Transverse colon (tissue), 4 donors: ENCODE measurements around the gene HSD17B7. TPM values are rescaled to one million over a fixed set of nuclear protein-coding genes. Genes with fewer than 3 reads are reported as not detected.

Source experiments
- DNase-seq: peaks from one replicate; pipeline ENCODE4 v3.0.0-alpha.2; 2019
- H3K27ac ChIP-seq, 4 donors: fragments of 200-600 bp; sonication (generic); 2 replicates each; pipeline ENCODE4 v1.5.1; 2016 to 2018; ENCODE audit warnings: inconsistent platforms in 4 of 4
- H3K27me3 ChIP-seq: fragments of 200-600 bp; sonication (generic); 2 replicates; pipeline ENCODE4 v1.5.1; 2017; ENCODE audit warnings: inconsistent platforms
- H3K36me3 ChIP-seq, 4 donors: fragments of 200-600 bp; sonication (generic); 2 replicates each; pipeline ENCODE4 v1.5.1; 2017 to 2019; ENCODE audit warnings: inconsistent platforms in 4 of 4
- H3K4me1 ChIP-seq, 4 donors: fragments of 200-600 bp; sonication (generic); 2 replicates each; pipeline ENCODE4 v1.5.1; 2017 to 2020; ENCODE audit warnings: inconsistent platforms in 4 of 4
- H3K4me3 ChIP-seq, 4 donors: fragments of 200-600 bp; sonication (generic); 1 replicate in 1 of 4; 2 replicates in 3 of 4; pipeline versions ENCODE4 v1.5.1 to v1.6.1; 2017 to 2019; ENCODE audit warnings: inconsistent platforms in 4 of 4
- H3K9me3 ChIP-seq, 2 donors: fragments of 200-600 bp; sonication (generic); 2 replicates each; pipeline ENCODE4 v1.5.1; 2017 to 2019; ENCODE audit warnings: inconsistent platforms in 2 of 2
- EP300 ChIP-seq: sonication (generic); formaldehyde crosslinking; IDR thresholded peaks from one replicate; pipeline ENCODE4 v1.6.1; 2017; ENCODE audit warnings: antibody characterized with exemption, low read depth
- POLR2A ChIP-seq: fragments of 450-650 bp; IDR thresholded peaks from one replicate; pipeline ENCODE4 v1.6.1; 2016; ENCODE audit warnings: antibody characterized with exemption, mild to moderate bottlenecking, moderate library complexity
- POLR2AphosphoS5 ChIP-seq, 3 donors: sonication (generic); formaldehyde crosslinking; IDR thresholded peaks; one replicate each; pipeline ENCODE4 v1.6.1; 2016; ENCODE audit warnings: antibody characterized with exemption in 3 of 3
- WGBS, 2 donors: methylation state at CpG; one replicate each; pipeline ENCODE4 v1.1.5; 2018; ENCODE audit warnings: low coverage in 1 of 2; 5-methylcytosine and 5-hydroxymethylcytosine counted together
- in situ Hi-C, 4 donors: fragments of 200-750 bp; cut with MboI; loops; one replicate each; pipeline versions ENCODE4 v1.15.0 to v1.15.1; 2017; ENCODE audit warnings: low sequenced_read_pairs in 3 of 4, low pct_ligation_motif_present in 1 of 4, low pct_unique_long_range_greater_than_20kb in 1 of 4
- intact Hi-C: fragments of 100-400 bp; cut with DNase I; formaldehyde crosslinking; loops from one replicate; pipeline ENCODE4 v1.15.1; 2023; ENCODE audit warnings: low total_unique reads
- total RNA-seq, 4 donors: library from RNA; depleted of rRNA; stranded (reverse); fragments of >200 nt; gene quantifications; one replicate each; pipeline ENCODE4 v1.1.0, GENCODE V29; 2016
- TF ChIP-seq, protein P1 (sequence below), 5 experiments: fragments of 200-600 bp in 3 of 5; fragments of 450-650 bp in 2 of 5; sonication (generic) in 3 of 5; IDR thresholded peaks; 1 replicate in 2 of 5; 2 replicates in 3 of 5; pipeline ENCODE4 v1.5.1; 2016 to 2017; ENCODE audit warnings: antibody characterized with exemption in 5 of 5, inconsistent platforms in 3 of 5, mild to moderate bottlenecking in 2 of 5, moderate library complexity in 1 of 5

Gene HSD17B7
- total RNA-seq, 4 donors from 2014 or later, result 13.1 to 129 (median 17.5) TPM

DNA sequence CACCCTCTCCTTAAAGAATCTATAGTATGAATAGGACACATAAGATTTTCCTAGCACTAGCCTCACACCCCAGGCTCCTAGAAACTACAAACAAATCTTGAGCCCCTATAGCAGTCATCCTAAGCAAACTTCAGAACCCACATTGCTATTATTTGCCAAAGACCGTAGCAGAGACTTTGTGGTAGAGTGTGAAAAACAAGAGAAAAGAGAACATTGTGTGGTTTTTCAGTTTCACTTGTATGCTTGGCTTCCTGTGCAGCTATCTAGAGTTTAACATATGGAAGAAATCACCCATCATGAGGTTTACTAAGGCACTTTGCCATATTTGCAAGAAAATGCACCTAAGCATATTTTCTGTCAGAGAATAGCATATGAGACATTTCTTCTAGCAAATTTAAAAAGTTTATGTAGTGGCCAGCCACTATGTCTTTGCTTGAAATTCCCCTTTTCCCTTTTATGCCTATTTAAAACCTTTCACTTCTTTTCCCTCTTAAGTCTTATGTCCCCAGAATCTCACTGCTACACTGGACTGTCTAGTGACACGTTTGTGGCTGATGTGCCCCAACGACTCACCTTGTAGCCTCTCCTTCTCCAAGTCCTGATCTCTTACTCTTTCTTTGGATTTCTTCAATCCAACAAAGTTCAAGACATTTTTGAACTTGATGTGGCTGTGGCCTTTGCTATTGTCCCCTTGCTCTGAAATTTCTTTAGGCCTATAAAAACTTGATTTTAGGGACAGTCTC, 44.8 kb downstream of the HSD17B7 start:
- Histone ChIP-seq H3K4me3 (no peak overlapping the region), H3K27me3 (no peaks in the 10 kb centered on the region), H3K36me3 (no peaks in the 10 kb centered on the region), H3K27ac (no peak overlapping the region), H3K4me1 (no peaks in the 10 kb centered on the region), H3K9me3 (peaks cover 0 to 6% of the 10 kb centered on the region in 2 donors)
- intact Hi-C loops (no loop called here), in situ Hi-C loops (no loop called here)
- no peak for TF ChIP-seq POLR2A
- TF ChIP-seq POLR2AphosphoS5 (IDR thresholded peaks at IDR 0.05), result no peak
- TF ChIP-seq, protein P1, sequence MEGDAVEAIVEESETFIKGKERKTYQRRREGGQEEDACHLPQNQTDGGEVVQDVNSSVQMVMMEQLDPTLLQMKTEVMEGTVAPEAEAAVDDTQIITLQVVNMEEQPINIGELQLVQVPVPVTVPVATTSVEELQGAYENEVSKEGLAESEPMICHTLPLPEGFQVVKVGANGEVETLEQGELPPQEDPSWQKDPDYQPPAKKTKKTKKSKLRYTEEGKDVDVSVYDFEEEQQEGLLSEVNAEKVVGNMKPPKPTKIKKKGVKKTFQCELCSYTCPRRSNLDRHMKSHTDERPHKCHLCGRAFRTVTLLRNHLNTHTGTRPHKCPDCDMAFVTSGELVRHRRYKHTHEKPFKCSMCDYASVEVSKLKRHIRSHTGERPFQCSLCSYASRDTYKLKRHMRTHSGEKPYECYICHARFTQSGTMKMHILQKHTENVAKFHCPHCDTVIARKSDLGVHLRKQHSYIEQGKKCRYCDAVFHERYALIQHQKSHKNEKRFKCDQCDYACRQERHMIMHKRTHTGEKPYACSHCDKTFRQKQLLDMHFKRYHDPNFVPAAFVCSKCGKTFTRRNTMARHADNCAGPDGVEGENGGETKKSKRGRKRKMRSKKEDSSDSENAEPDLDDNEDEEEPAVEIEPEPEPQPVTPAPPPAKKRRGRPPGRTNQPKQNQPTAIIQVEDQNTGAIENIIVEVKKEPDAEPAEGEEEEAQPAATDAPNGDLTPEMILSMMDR (IDR thresholded peaks at IDR 0.05), result no peak
- no peak for TF ChIP-seq EP300
- no peak for DNase-seq
- 42 to 48% methylated on average over 2 to 3 of the region's 3 CpGs for WGBS, 2 donors

DNA sequence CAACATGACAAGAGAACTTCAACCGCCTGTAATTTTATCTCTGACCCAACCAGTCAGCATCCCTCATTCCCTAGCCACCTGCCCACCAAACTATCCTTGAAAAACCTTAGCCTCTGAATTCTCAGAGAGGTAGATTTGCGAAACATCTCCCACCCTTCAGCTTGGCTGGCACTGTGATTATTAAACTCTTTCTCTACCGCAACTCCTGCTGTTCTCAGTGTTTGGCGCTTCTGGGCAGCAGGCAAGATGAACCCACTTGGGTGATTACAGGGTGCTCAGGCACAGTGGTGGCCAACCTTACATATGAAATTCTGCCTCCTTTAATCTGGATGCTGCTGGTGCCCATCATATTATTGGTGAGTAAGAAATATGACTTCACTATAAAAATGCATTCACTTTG, 48.4 kb downstream of the HSD17B7 start:
- no peak overlapping the region for H3K4me3 ChIP-seq
- in situ Hi-C loops (no loop called here), intact Hi-C loops (no loop called here)
- no peaks in the 10 kb centered on the region for H3K27me3 ChIP-seq
- no peak overlapping the region for H3K27ac ChIP-seq
- no peaks in the 10 kb centered on the region for H3K36me3 ChIP-seq
- DNase-seq, result no peak
- TF ChIP-seq, protein P1 (IDR thresholded peaks at IDR 0.05), result no peak
- TF ChIP-seq POLR2A (no peak), EP300 (no peak), POLR2AphosphoS5 (IDR thresholded peaks at IDR 0.05) (no peak)
- WGBS, 2 donors, result 74 to 100% methylated on average over 3 to 4 of the region's 4 CpGs
- H3K9me3 ChIP-seq, result peaks cover 0 to 6% of the 10 kb centered on the region in 2 donors
- H3K4me1 ChIP-seq, result no peaks in the 10 kb centered on the region

GRCh38 chr1:162840250-162840839, 49.8 kb downstream of the HSD17B7 start:
- Histone ChIP-seq H3K4me3 (no peak overlapping the region), H3K9me3 (peaks cover 0 to 6% of the 10 kb centered on the region in 2 donors), H3K36me3 (no peaks in the 10 kb centered on the region), H3K27ac (no peak overlapping the region), H3K27me3 (no peaks in the 10 kb centered on the region), H3K4me1 (no peaks in the 10 kb centered on the region)
- no peak for DNase-seq
- intact Hi-C loops (no loop called here), in situ Hi-C loops (no loop called here)
- TF ChIP-seq, protein P1 (IDR thresholded peaks at IDR 0.05), result no peak
- TF ChIP-seq EP300 (no peak), POLR2A (no peak), POLR2AphosphoS5 (IDR thresholded peaks at IDR 0.05) (no peak)

GRCh38 chr1:162844153-162844552, 53.7 kb downstream of the HSD17B7 start:
- no peak overlapping the region for H3K4me3 ChIP-seq
- no peaks in the 10 kb centered on the region for H3K9me3 ChIP-seq
- H3K36me3 ChIP-seq, result no peaks in the 10 kb centered on the region
- WGBS, 2 donors, result 85 to 88% methylated on average over 1 of the region's 1 CpG
- DNase-seq, result no peak
- no peaks in the 10 kb centered on the region for H3K4me1 ChIP-seq
- no peak overlapping the region for H3K27ac ChIP-seq
- TF ChIP-seq POLR2A (no peak), EP300 (no peak), POLR2AphosphoS5 (IDR thresholded peaks at IDR 0.05) (no peak)
- TF ChIP-seq, protein P1 (IDR thresholded peaks at IDR 0.05), result no peak
- intact Hi-C loops (no loop called here), in situ Hi-C loops (no loop called here)
- H3K27me3 ChIP-seq, result no peaks in the 10 kb centered on the region
